Retinal pigment epithelial cell (primary cell): ENCODE data around the gene CNTN4.

Experiments used
- DNase-seq: peaks from one replicate; pipeline ENCODE4 v3.0.0-alpha.2; 2010; ENCODE audit warnings: low read depth
- H3K4me3 ChIP-seq: 2 replicates; pipeline ENCODE4 v1.5.1; 2011; ENCODE audit warnings: mild to moderate bottlenecking, low read length, control low read depth, moderate library complexity
- CTCF ChIP-seq: conservative IDR thresholded peaks from 2 replicates; pipeline ENCODE4 v1.5.1; 2011; ENCODE audit warnings: low read depth, low read length, control low read depth, inconsistent platforms

Gene CNTN4

GRCh38 chr3:3087279-3087678 is 988.6 kb downstream of the CNTN4 start:
- DNase-seq = no peak
- no peak for TF ChIP-seq CTCF

GRCh38 chr3:3087716-3088465 is 989.2 kb downstream of the CNTN4 start:
- no peak overlapping the region for H3K4me3 ChIP-seq
- no peak for TF ChIP-seq CTCF

More at GRCh38 chr3:3087279-3087678, 988.6 kb downstream of the CNTN4 start:
- H3K4me3 ChIP-seq = no peak overlapping the region

GRCh38 chr3:3089017-3089416 is 990.4 kb downstream of the CNTN4 start:
- no peak overlapping the region for H3K4me3 ChIP-seq
- DNase-seq = no peak
- TF ChIP-seq CTCF = no peak

More at GRCh38 chr3:3087716-3088465, 989.2 kb downstream of the CNTN4 start:
- no peak for DNase-seq

GRCh38 chr3:3097958-3098357 is 999.3 kb downstream of the CNTN4 start:
- TF ChIP-seq CTCF = no peak
- H3K4me3 ChIP-seq = no peak overlapping the region
- no peak for DNase-seq

GRCh38 chr3:3101660-3102458 is 1003.2 kb downstream of the CNTN4 start:
- H3K4me3 ChIP-seq = no peak overlapping the region
- no peak for DNase-seq
- no peak for TF ChIP-seq CTCF

GRCh38 chr3:3102751-3103150 is 1004.1 kb downstream of the CNTN4 start:
- DNase-seq = no peak
- no peak overlapping the region for H3K4me3 ChIP-seq
- TF ChIP-seq CTCF = no peak
